OCI-LY1 (cell line): ENCODE data around the gene ADCY9.

ENCODE experiments used
- H2AFZ ChIP-seq: fragments of 200-600 bp; sonication (generic), shearing (Covaris generic); 2 replicates; pipeline ENCODE4 v1.6.0; 2014; ENCODE audit warnings: antibody characterized with exemption, mild to moderate bottlenecking, low read length
- H3F3A ChIP-seq: fragments of 200-600 bp; sonication (generic), shearing (Covaris generic); 2 replicates; pipeline ENCODE4 v1.6.0; 2014; ENCODE audit warnings: mild to moderate bottlenecking, antibody characterized with exemption, low read length, moderate library complexity; ENCODE audit not compliant: insufficient read depth
- H3K27ac ChIP-seq: fragments of 200-600 bp; sonication (generic); 2 replicates; pipeline ENCODE4 v1.5.1; 2014; ENCODE audit warnings: low read length, mixed run types, mild to moderate bottlenecking, low read depth; ENCODE audit not compliant: poor library complexity, severe bottlenecking
- H3K27me3 ChIP-seq: fragments of 200-600 bp; sonication (generic); 2 replicates; pipeline ENCODE4 v1.6.0; 2014; ENCODE audit warnings: antibody characterized with exemption, mild to moderate bottlenecking, low read length, moderate library complexity; ENCODE audit not compliant: insufficient read depth
- H3K36me3 ChIP-seq: fragments of 200-600 bp; sonication (generic); 2 replicates; pipeline ENCODE4 v1.6.1; 2014; ENCODE audit warnings: mild to moderate bottlenecking, antibody characterized with exemption, low read length, moderate library complexity, mixed read lengths; ENCODE audit not compliant: insufficient read depth
- H3K4me1 ChIP-seq: fragments of 200-600 bp; sonication (generic); 2 replicates; pipeline ENCODE4 v1.5.1; 2014; ENCODE audit warnings: mild to moderate bottlenecking, low read length, moderate library complexity; ENCODE audit not compliant: insufficient read depth, severe bottlenecking
- H3K4me2 ChIP-seq: fragments of 200-600 bp; sonication (generic), shearing (Covaris generic); 2 replicates; pipeline ENCODE4 v1.6.1; 2014; ENCODE audit warnings: low read length
- H3K4me3 ChIP-seq: fragments of 200-600 bp; sonication (generic); 2 replicates; pipeline ENCODE4 v1.5.1; 2014; ENCODE audit warnings: low read length, low read depth, mild to moderate bottlenecking, mixed read lengths; ENCODE audit not compliant: poor library complexity, severe bottlenecking
- H3K79me2 ChIP-seq: fragments of 200-600 bp; shearing (Covaris generic); 2 replicates; pipeline ENCODE4 v1.6.1; 2016; ENCODE audit warnings: mixed run types, low read length, mixed read lengths; ENCODE audit not compliant: insufficient read depth
- H3K9ac ChIP-seq: fragments of 200-600 bp; sonication (generic), shearing (Covaris generic); 2 replicates; pipeline ENCODE4 v1.6.1; 2014; ENCODE audit warnings: mild to moderate bottlenecking, low read length, mixed read lengths
- H3K9me2 ChIP-seq: fragments of 200-600 bp; sonication (generic), shearing (Covaris generic); 2 replicates; pipeline ENCODE4 v1.6.1; 2014; ENCODE audit warnings: low read depth, mild to moderate bottlenecking, low read length, mixed read lengths
- H3K9me3 ChIP-seq: fragments of 200-600 bp; shearing (Covaris generic); 2 replicates; pipeline ENCODE4 v1.6.1; 2014; ENCODE audit warnings: low read length, mixed read lengths
- H4K20me1 ChIP-seq: fragments of 200-600 bp; sonication (generic), shearing (Covaris generic); 2 replicates; pipeline ENCODE4 v1.6.0; 2016; ENCODE audit warnings: mild to moderate bottlenecking, low read length; ENCODE audit not compliant: insufficient read depth
- CTCF ChIP-seq: fragments of 200-600 bp; sonication (generic), shearing (Covaris generic); IDR thresholded peaks from 2 replicates; pipeline ENCODE4 v1.5.1; 2017; ENCODE audit warnings: mild to moderate bottlenecking, antibody characterized with exemption, low read length, moderate library complexity, mixed read lengths
- EZH2 ChIP-seq: fragments of 200-600 bp; sonication (generic), shearing (Covaris generic); IDR thresholded peaks from 2 replicates; pipeline ENCODE4 v1.8.0; 2017; ENCODE audit warnings: borderline replicate concordance, mixed run types, mild to moderate bottlenecking, antibody characterized with exemption, low read length, moderate library complexity, mixed read lengths

Gene ADCY9

GRCh38 chr16:4096509-4096908 lies 19.7 kb downstream of the ADCY9 start:
- H3K9ac ChIP-seq, result no peak overlapping the region

GRCh38 chr16:4094127-4094773 lies 22.0 kb downstream of the ADCY9 start:
- Histone ChIP-seq H3K27me3 (0 out of 2 replicates have a peak, but pooled peaks cover 4% of the 10 kb centered on the region), H3K9me3 (no peaks in the 10 kb centered on the region), H3K36me3 (no peaks in the 10 kb centered on the region), H3K4me2 (no peak overlapping the region), H2AFZ (no peak overlapping the region), H3F3A (no peaks in the 10 kb centered on the region), H3K27ac (no peak overlapping the region), H3K4me1 (no peaks in the 10 kb centered on the region), H3K9me2 (no peaks in the 10 kb centered on the region), H4K20me1 (no peaks in the 10 kb centered on the region), H3K79me2 (no peaks in the 10 kb centered on the region), H3K9ac (no peak overlapping the region), H3K4me3 (no peak overlapping the region)
- TF ChIP-seq EZH2, result no peak
- TF ChIP-seq CTCF, result no peak

More at GRCh38 chr16:4096509-4096908, 19.7 kb downstream of the ADCY9 start:
- no peaks in the 10 kb centered on the region for H4K20me1 ChIP-seq
- no peak overlapping the region for H2AFZ ChIP-seq
- no peaks in the 10 kb centered on the region for H3K4me1 ChIP-seq
- H3K4me3 ChIP-seq, result no peak overlapping the region
- H3K27ac ChIP-seq, result no peak overlapping the region
- no peaks in the 10 kb centered on the region for H3K36me3 ChIP-seq
- H3K9me3 ChIP-seq, result no peaks in the 10 kb centered on the region
- H3K27me3 ChIP-seq, result 0 out of 2 replicates have a peak, but pooled peaks cover 4% of the 10 kb centered on the region
- no peaks in the 10 kb centered on the region for H3K9me2 ChIP-seq
- no peak for TF ChIP-seq CTCF
- no peak overlapping the region for H3K4me2 ChIP-seq
- H3K79me2 ChIP-seq, result no peaks in the 10 kb centered on the region
- H3F3A ChIP-seq, result no peaks in the 10 kb centered on the region

- Histone ChIP-seq H2AFZ (no peak overlapping the region), H3K79me2 (no peaks in the 10 kb centered on the region), H3K4me2 (no peak overlapping the region), H3F3A (no peaks in the 10 kb centered on the region), H4K20me1 (no peaks in the 10 kb centered on the region), H3K36me3 (no peaks in the 10 kb centered on the region), H3K9ac (no peak overlapping the region), H3K9me2 (no peaks in the 10 kb centered on the region), H3K9me3 (no peaks in the 10 kb centered on the region), H3K4me1 (no peaks in the 10 kb centered on the region), H3K4me3 (no peak overlapping the region), H3K27me3 (0 out of 2 replicates have a peak, but pooled peaks cover 4% of the 10 kb centered on the region), H3K27ac (no peak overlapping the region)
- no peak for TF ChIP-seq EZH2
- no peak for TF ChIP-seq CTCF
Observed at GRCh38 chr16:4093495-4094126, 22.6 kb downstream of the ADCY9 start.
